OCI-LY7 (cell line): ENCODE results near the gene AXIN1. TPM values are rescaled to one million over a fixed set of nuclear protein-coding genes. Genes with fewer than 3 reads are reported as not detected.
"Not testable (repeated sequence)": the region's sequence is repeated elsewhere in the genome, so short reads cannot be mapped to it uniquely, and the experiment has no call there.

Experiments used
- BruUV-seq: library from RNA; stranded (reverse); fragments of 400-500 nt; replicated peaks from 2 replicates; lab custom pipeline; 2021; lab: Mats Ljungman, UMichigan
- CTCF ChIA-PET: fragments of 300-600 bp; sonication (Branson Sonifier 250); formaldehyde crosslinking; loops from one replicate; lab custom pipeline; 2022; ENCODE audit warnings: antibody characterized with exemption; ENCODE audit not compliant: unreplicated experiment; lab: Charles Lee
- POLR2A ChIA-PET: fragments of 300-600 bp; sonication (Branson Sonifier 250); formaldehyde crosslinking; loops from one replicate; lab custom pipeline; 2022; ENCODE audit warnings: antibody characterized with exemption; lab: Charles Lee
- DNase-seq: peaks from one replicate; pipeline ENCODE4 v3.0.0-alpha.2; 2015; ENCODE audit warnings: low spot score
- H2AFZ ChIP-seq: fragments of 200-600 bp; sonication (generic), shearing (Covaris generic); 2 replicates; pipeline ENCODE4 v1.6.1; 2014; ENCODE audit warnings: mild to moderate bottlenecking, antibody characterized with exemption, low read length, moderate library complexity
- H3K27ac ChIP-seq: fragments of 200-600 bp; sonication (generic); 2 replicates; pipeline ENCODE4 v1.5.1; 2014; ENCODE audit warnings: mixed run types, low read depth, mild to moderate bottlenecking, moderate library complexity, low read length, inconsistent platforms; ENCODE audit not compliant: poor library complexity, severe bottlenecking
- H3K36me3 ChIP-seq: fragments of 200-600 bp; sonication (generic); 2 replicates; pipeline ENCODE4 v1.6.1; 2014; ENCODE audit warnings: mild to moderate bottlenecking, antibody characterized with exemption, low read length, moderate library complexity, mixed read lengths; ENCODE audit not compliant: insufficient read depth
- H3K4me1 ChIP-seq: fragments of 200-600 bp; sonication (generic); 2 replicates; pipeline ENCODE4 v1.5.1; 2014; ENCODE audit warnings: mild to moderate bottlenecking, low read length; ENCODE audit not compliant: insufficient read depth, poor library complexity, severe bottlenecking
- H3K4me2 ChIP-seq: fragments of 200-600 bp; sonication (generic); 2 replicates; pipeline ENCODE4 v1.6.1; 2014; ENCODE audit warnings: mild to moderate bottlenecking, low read length
- H3K4me3 ChIP-seq: fragments of 200-600 bp; sonication (generic); 2 replicates; pipeline ENCODE4 v1.5.1; 2014; ENCODE audit warnings: mild to moderate bottlenecking, low read depth, low read length; ENCODE audit not compliant: poor library complexity, severe bottlenecking
- H3K79me2 ChIP-seq: fragments of 200-600 bp; sonication (generic); 2 replicates; pipeline ENCODE4 v1.6.1; 2016; ENCODE audit warnings: low read depth, mild to moderate bottlenecking, low read length, moderate library complexity, mixed read lengths; ENCODE audit not compliant: insufficient read depth
- H3K9me2 ChIP-seq: fragments of 200-600 bp; sonication (generic); 2 replicates; pipeline ENCODE4 v1.6.1; 2016; ENCODE audit warnings: mild to moderate bottlenecking, low read length, mixed read lengths; ENCODE audit not compliant: insufficient read depth
- H3K9me3 ChIP-seq: fragments of 200-600 bp; sonication (generic); 2 replicates; pipeline ENCODE4 v1.6.1; 2014; ENCODE audit warnings: mild to moderate bottlenecking, mixed run types, low read length, mixed read lengths
- H4K20me1 ChIP-seq: fragments of 200-600 bp; sonication (generic); 2 replicates; pipeline ENCODE4 v1.6.1; 2014; ENCODE audit warnings: mild to moderate bottlenecking, antibody characterized with exemption, low read length, moderate library complexity, mixed read lengths; ENCODE audit not compliant: insufficient read depth
- CTCF ChIP-seq: fragments of 200-600 bp; sonication (generic); conservative IDR thresholded peaks from 2 replicates; pipeline ENCODE4 v1.5.1; 2014; ENCODE audit warnings: mild to moderate bottlenecking, antibody characterized with exemption, low read length, moderate library complexity, mixed read lengths
- EZH2phosphoT487 ChIP-seq: fragments of 200-600 bp; sonication (generic); IDR thresholded peaks from 2 replicates; pipeline ENCODE4 v1.6.1; 2018; ENCODE audit warnings: low read depth, borderline replicate concordance, mild to moderate bottlenecking, mixed run types, antibody characterized with exemption, low read length, moderate library complexity, mixed read lengths
- intact Hi-C: fragments of 100-400 bp; cut with micrococcal nuclease; formaldehyde crosslinking; loops from one replicate; pipeline ENCODE4 v1.10.0; 2022; ENCODE audit not compliant: unreplicated experiment
- total RNA-seq, 2 experiments: library from RNA; depleted of rRNA in 1 of 2; stranded (reverse); fragments of >200 nt in 1 of 2; shearing (Covaris generic) in 1 of 2; gene quantifications; 2 replicates each; pipeline ENCODE4 v1.2.3, GENCODE V29; 2014 to 2022

Gene AXIN1
- total RNA-seq, 2 experiments from 2014 or later, result 29.0 to 30.3 TPM

GRCh38 chr16:342455-343213, 9.9 kb downstream of the AXIN1 start:
- ChIA-PET CTCF (no interaction called here), POLR2A (interaction anchor here (0.5 kb wide), 1 partner anchor 1629 kb away, joined by 3 read pairs; no protein-coding TSS in a partner anchor)
- TF ChIP-seq EZH2phosphoT487 (no peak), CTCF (no peak)
- Histone ChIP-seq H3K4me2 (no peak overlapping the region), H3K9me3 (no peaks in the 10 kb centered on the region), H3K4me3 (no peak overlapping the region), H3K4me1 (no peaks in the 10 kb centered on the region), H3K36me3 (peaks cover 25% of the 10 kb centered on the region), H4K20me1 (0 out of 2 replicates have a peak, but pooled peaks cover 6% of the 10 kb centered on the region), H3K27ac (no peak overlapping the region), H2AFZ (no peak overlapping the region), H3K79me2 (peaks cover 32% of the 10 kb centered on the region; the same call in 1 of the 2 replicates), H3K9me2 (no peaks in the 10 kb centered on the region)
- intact Hi-C loops, result no loop called here
- BruUV-seq, result no TSS peak
- no peak for DNase-seq

GRCh38 chr16:341974-342336, 10.6 kb downstream of the AXIN1 start:
- H4K20me1 ChIP-seq, intact Hi-C loops, BruUV-seq, H3K27ac ChIP-seq, DNase-seq, H3K4me2 ChIP-seq, H3K4me1 ChIP-seq, H3K9me2 ChIP-seq, CTCF ChIA-PET, H2AFZ ChIP-seq, H3K9me3 ChIP-seq, H3K4me3 ChIP-seq: not testable (repeated sequence)
- peaks cover 25% of the 10 kb centered on the region for H3K36me3 ChIP-seq
- POLR2A ChIA-PET, result interaction anchor here (0.5 kb wide), 1 partner anchor 1629 kb away, joined by 3 read pairs; no protein-coding TSS in a partner anchor
- H3K79me2 ChIP-seq, result peaks cover 37% of the 10 kb centered on the region; the same call in 1 of the 2 replicates

GRCh38 chr16:341095-341973, 11.2 kb downstream of the AXIN1 start:
- H3K27ac ChIP-seq, H3K4me3 ChIP-seq, H3K4me1 ChIP-seq, CTCF ChIA-PET, H2AFZ ChIP-seq, H3K4me2 ChIP-seq, H3K9me3 ChIP-seq, DNase-seq, H4K20me1 ChIP-seq, intact Hi-C loops, H3K9me2 ChIP-seq, BruUV-seq, POLR2A ChIA-PET: not testable (repeated sequence)
- peaks cover 39% of the 10 kb centered on the region; the same call in 1 of the 2 replicates for H3K79me2 ChIP-seq
- H3K36me3 ChIP-seq, result peaks cover 22% of the 10 kb centered on the region
